IMR-90 (cell line): ENCODE measurements around the gene FAM174B. TPM values are rescaled to one million over a fixed set of nuclear protein-coding genes. Genes with fewer than 3 reads are reported as not detected.

Experiments used
- ATAC-seq: fragments of 200-7000 bp; cut with Tn5 transposase; 2 replicates; pipeline ENCODE4 v1.9.1; 2020; ENCODE audit warnings: low read depth, mild to moderate bottlenecking, moderate library complexity
- BruUV-seq: library from RNA; stranded (reverse); fragments of 400-500 nt; replicated peaks from 2 replicates; lab custom pipeline; 2021; lab: Mats Ljungman, UMichigan
- CTCF ChIA-PET: fragments of 300-600 bp; formaldehyde crosslinking; extraction: SDS; loops from one replicate; lab custom pipeline; 2021; ENCODE audit warnings: antibody characterized with exemption; lab: Yijun Ruan, JAX
- POLR2A ChIA-PET: fragments of 300-600 bp; sonication (Branson Sonifier 250); formaldehyde crosslinking; loops from one replicate; lab custom pipeline; 2022; ENCODE audit warnings: antibody characterized with exemption; ENCODE audit not compliant: unreplicated experiment; lab: Charles Lee
- DNase-seq: peaks from one replicate; pipeline ENCODE4 v3.0.0; 2013
- H2AFZ ChIP-seq: replicated peaks from 2 replicates; pipeline ENCODE3; 2013; ENCODE audit warnings: low read length, mild to moderate bottlenecking; ENCODE audit not compliant: poor library complexity
- H2AK5ac ChIP-seq: 2 replicates; pipeline ENCODE4 v1.6.1; 2013; ENCODE audit warnings: low read depth, low read length, inconsistent platforms
- H2AK9ac ChIP-seq: replicated peaks from 2 replicates; pipeline ENCODE3; 2013; ENCODE audit warnings: mild to moderate bottlenecking, low read depth, low read length, moderate library complexity; ENCODE audit not compliant: poor library complexity
- H2BK120ac ChIP-seq: 2 replicates; pipeline ENCODE4 v1.6.1; 2013; ENCODE audit warnings: low read depth, low read length, inconsistent platforms
- H2BK15ac ChIP-seq: 3 replicates; pipeline ENCODE4 v1.6.1; 2013; ENCODE audit warnings: low read depth, low read length, inconsistent platforms
- H2BK20ac ChIP-seq: 2 replicates; pipeline ENCODE4 v1.6.1; 2013; ENCODE audit warnings: low read depth, mild to moderate bottlenecking, inconsistent platforms, low read length, moderate library complexity
- H2BK5ac ChIP-seq: 2 replicates; pipeline ENCODE4 v1.6.1; 2013; ENCODE audit warnings: mild to moderate bottlenecking, low read depth, low read length, inconsistent platforms; ENCODE audit not compliant: poor library complexity, severe bottlenecking
- H3K14ac ChIP-seq: replicated peaks from 2 replicates; pipeline ENCODE4 v1.6.1; 2013; ENCODE audit warnings: low read depth, low read length, inconsistent platforms
- H3K18ac ChIP-seq: 2 replicates; pipeline ENCODE4 v1.6.1; 2013; ENCODE audit warnings: low read depth, low read length, control low read depth
- H3K23ac ChIP-seq: 2 replicates; pipeline ENCODE4 v1.6.1; 2013; ENCODE audit warnings: low read depth, low read length, inconsistent platforms
- H3K27ac ChIP-seq: 2 replicates; pipeline ENCODE4 v1.5.1; 2013; ENCODE audit warnings: mild to moderate bottlenecking, control low read depth, low read length; ENCODE audit not compliant: insufficient read depth
- H3K27me3 ChIP-seq: 2 replicates; pipeline ENCODE4 v1.6.1; 2013; ENCODE audit warnings: low read length; ENCODE audit not compliant: control insufficient read depth, insufficient read depth
- H3K36me3 ChIP-seq: 2 replicates; pipeline ENCODE4 v1.6.1; 2013; ENCODE audit warnings: low read length, mixed read lengths; ENCODE audit not compliant: control insufficient read depth, insufficient read depth
- H3K4ac ChIP-seq: 2 replicates; pipeline ENCODE4 v1.6.1; 2013; ENCODE audit warnings: low read depth, low read length, inconsistent platforms
- H3K4me1 ChIP-seq: 2 replicates; pipeline ENCODE4 v1.6.1; 2013; ENCODE audit warnings: low read length, mixed read lengths; ENCODE audit not compliant: control insufficient read depth, insufficient read depth
- H3K4me2 ChIP-seq: 2 replicates; pipeline ENCODE4 v1.6.1; 2013; ENCODE audit warnings: low read depth, mild to moderate bottlenecking, control low read depth, low read length, moderate library complexity
- H3K4me3 ChIP-seq: 2 replicates; pipeline ENCODE4 v1.5.1; 2013; ENCODE audit warnings: low read depth, mild to moderate bottlenecking, control low read depth, low read length, moderate library complexity; ENCODE audit not compliant: insufficient read depth
- H3K56ac ChIP-seq: 2 replicates; pipeline ENCODE4 v1.6.1; 2013; ENCODE audit warnings: low read length, inconsistent platforms; ENCODE audit not compliant: insufficient read depth; ENCODE audit errors: extremely low read depth
- H3K79me1 ChIP-seq, 2 experiments: 2 replicates each; pipeline ENCODE4 v1.6.1; 2013; ENCODE audit warnings: low read length in 2 of 2, inconsistent platforms in 1 of 2, low read depth in 1 of 2
- H3K9ac ChIP-seq: 2 replicates; pipeline ENCODE4 v1.6.1; 2013; ENCODE audit warnings: low read depth, low read length, control low read depth
- H3K9me1 ChIP-seq: 2 replicates; pipeline ENCODE4 v1.6.1; 2013; ENCODE audit warnings: low read length, inconsistent platforms; ENCODE audit not compliant: insufficient read depth
- H3K9me3 ChIP-seq: 2 replicates; pipeline ENCODE4 v1.6.1; 2013; ENCODE audit warnings: low read length; ENCODE audit not compliant: control insufficient read depth, insufficient read depth
- H4K20me1 ChIP-seq: 2 replicates; pipeline ENCODE4 v1.6.1; 2013; ENCODE audit warnings: low read length, inconsistent platforms; ENCODE audit not compliant: insufficient read depth
- H4K5ac ChIP-seq: 2 replicates; pipeline ENCODE4 v1.6.1; 2013; ENCODE audit warnings: mild to moderate bottlenecking, low read depth, low read length, control low read depth
- H4K8ac ChIP-seq, 2 experiments: 2 replicates each; pipeline ENCODE4 v1.6.1; 2013; ENCODE audit warnings: low read depth in 2 of 2, low read length in 2 of 2, control low read depth in 1 of 2, inconsistent platforms in 1 of 2
- H4K91ac ChIP-seq: 2 replicates; pipeline ENCODE4 v1.6.1; 2013; ENCODE audit warnings: low read depth, low read length, inconsistent platforms; ENCODE audit not compliant: insufficient read depth
- BHLHE40 ChIP-seq: fragments of 150-350 bp; IDR thresholded peaks from 2 replicates; pipeline ENCODE4 v1.6.1; 2016; ENCODE audit warnings: mild to moderate bottlenecking, low read depth, low read length
- CEBPB ChIP-seq: IDR thresholded peaks from 2 replicates; pipeline ENCODE4 v1.6.1; 2012; ENCODE audit warnings: low read depth, low read length, improper control_type of control experiment
- CHD1 ChIP-seq: IDR thresholded peaks from 2 replicates; pipeline ENCODE4 v1.6.1; 2012; ENCODE audit warnings: low read depth, low read length, improper control_type of control experiment
- CTCF ChIP-seq: conservative IDR thresholded peaks from 2 replicates; pipeline ENCODE4 v1.5.1; 2012; ENCODE audit warnings: mild to moderate bottlenecking, low read depth, low read length, improper control_type of control experiment
- ELK1 ChIP-seq: fragments of 150-350 bp; IDR thresholded peaks from 2 replicates; pipeline ENCODE4 v1.6.1; 2016; ENCODE audit warnings: low read depth, mild to moderate bottlenecking, low read length, moderate library complexity, borderline replicate concordance
- FOS ChIP-seq: fragments of 150-350 bp; IDR thresholded peaks from 2 replicates; pipeline ENCODE4 v1.6.1; 2016; ENCODE audit warnings: low read depth, low read length
- MAFK ChIP-seq: IDR thresholded peaks from 2 replicates; pipeline ENCODE4 v1.6.1; 2012; ENCODE audit warnings: low read depth, low read length, improper control_type of control experiment
- MAZ ChIP-seq: IDR thresholded peaks from 2 replicates; pipeline ENCODE4 v1.6.1; 2012; ENCODE audit warnings: low read depth, mild to moderate bottlenecking, low read length, improper control_type of control experiment, moderate library complexity, borderline replicate concordance
- MXI1 ChIP-seq: IDR thresholded peaks from 2 replicates; pipeline ENCODE4 v1.6.1; 2012; ENCODE audit warnings: low read depth, mild to moderate bottlenecking, low read length, moderate library complexity, borderline replicate concordance
- NFE2L2 ChIP-seq: fragments of 150-350 bp; IDR thresholded peaks from 2 replicates; pipeline ENCODE4 v1.6.1; 2016; ENCODE audit warnings: low read depth, mild to moderate bottlenecking, low read length
- POLR2A ChIP-seq: IDR thresholded peaks from 2 replicates; pipeline ENCODE4 v1.6.1; 2012; ENCODE audit warnings: mild to moderate bottlenecking, low read depth, low read length
- RAD21 ChIP-seq: IDR thresholded peaks from 2 replicates; pipeline ENCODE4 v1.6.1; 2012; ENCODE audit warnings: low read length, improper control_type of control experiment
- RCOR1 ChIP-seq: IDR thresholded peaks from 2 replicates; pipeline ENCODE4 v1.6.1; 2012; ENCODE audit warnings: mild to moderate bottlenecking, low read length, improper control_type of control experiment; ENCODE audit not compliant: insufficient replicate concordance
- RFX5 ChIP-seq: IDR thresholded peaks from 2 replicates; pipeline ENCODE4 v1.8.0; 2012; ENCODE audit warnings: low read depth, mild to moderate bottlenecking, low read length, moderate library complexity
- USF2 ChIP-seq: fragments of 150-350 bp; IDR thresholded peaks from 2 replicates; pipeline ENCODE4 v1.6.1; 2017; ENCODE audit warnings: mild to moderate bottlenecking, antibody characterized with exemption, low read length, low read depth
- WGBS, 2 experiments: methylation state at CpG; one replicate each; pipeline versions ENCODE4 v1.1.5 to v1.1.7; 2013; ENCODE audit warnings: missing lambda C conversion rate in 2 of 2; ENCODE audit not compliant: insufficient read length in 1 of 2; ENCODE audit errors: extremely low coverage in 2 of 2; 5-methylcytosine and 5-hydroxymethylcytosine counted together
- dilution Hi-C: fragments of 300-500 bp; cut with HindIII; formaldehyde crosslinking; loops from one replicate; pipeline ENCODE4 v1.14.3; 2018; ENCODE audit warnings: low sequenced_read_pairs; ENCODE audit not compliant: unreplicated experiment
- in situ Hi-C: fragments of 300-500 bp; cut with MboI; formaldehyde crosslinking; loops from 3 replicates; pipeline ENCODE4 v1.14.3; 2019; ENCODE audit warnings: low sequenced_read_pairs, inconsistent platforms, mixed read lengths
- intact Hi-C: fragments of 100-400 bp; cut with micrococcal nuclease; formaldehyde crosslinking; loops from 2 replicates; pipeline ENCODE4 v1.10.0; 2022
- polyA plus RNA-seq, 3 experiments: library from polyadenylated mRNA; depleted of rRNA; stranded (reverse); fragments of >200 nt; gene quantifications; 2 replicates each; pipeline ENCODE4 v1.2.3, GENCODE V29; 2012; ENCODE audit warnings: low replicate concordance in 1 of 3
- total RNA-seq: library from RNA; depleted of rRNA; stranded (reverse); fragments of >200 nt; gene quantifications from 2 replicates; pipeline ENCODE4 v1.2.3, GENCODE V29; 2012

FAM174B gene
- total and polyA plus RNA-seq, 2 of the 4 experiments (the other 2 are of a cell fraction) = 0.18 to 0.56 TPM

GRCh38 chr15:92652576-92652966 is 3.0 kb downstream of the FAM174B start:
- H4K5ac ChIP-seq = no peak overlapping the region
- H4K20me1 ChIP-seq = no peaks in the 10 kb centered on the region
- no peak overlapping the region for H3K23ac ChIP-seq
- no peaks in the 10 kb centered on the region for H3K9me1 ChIP-seq
- no peaks in the 10 kb centered on the region for H3K36me3 ChIP-seq
- intact Hi-C loops = no loop called here
- H3K4me1 ChIP-seq = no peaks in the 10 kb centered on the region
- dilution Hi-C loops = no loop called here
- POLR2A ChIA-PET = no interaction called here
- H2BK15ac ChIP-seq = no peak overlapping the region
- 92% methylated on average over 6 of the region's 9 CpGs; no CpG with 5 or more reads in 1 of the 2 experiments for WGBS, 2 experiments
- no peak overlapping the region for H3K4ac ChIP-seq
- H3K14ac ChIP-seq = no peak overlapping the region
- no peaks in the 10 kb centered on the region for H3K9me3 ChIP-seq
- no peak overlapping the region for H3K4me3 ChIP-seq
- H4K8ac ChIP-seq = no peak overlapping the region
- H3K27me3 ChIP-seq = peaks cover 26% of the 10 kb centered on the region
- H3K79me1 ChIP-seq = no peaks in the 10 kb centered on the region
- ATAC-seq (no peak), DNase-seq (no peak)
- no peak overlapping the region for H4K91ac ChIP-seq
- no peak overlapping the region for H3K18ac ChIP-seq
- no peak for TF ChIP-seq ELK1
- TF ChIP-seq FOS = no peak
- TF ChIP-seq BHLHE40 = no peak
- no peak for TF ChIP-seq MAZ
- no peak for TF ChIP-seq CEBPB
- no peak for TF ChIP-seq RFX5
- no peak for TF ChIP-seq CTCF
- TF ChIP-seq MAFK = no peak
- no peak for TF ChIP-seq USF2
- no peak for TF ChIP-seq RAD21
- TF ChIP-seq CHD1 = no peak
- TF ChIP-seq MXI1 = no peak
- no peak for TF ChIP-seq POLR2A
- TF ChIP-seq RCOR1 = no peak
- TF ChIP-seq NFE2L2 = no peak
- no peak overlapping the region for H2BK5ac ChIP-seq
- no peak overlapping the region for H2AK5ac ChIP-seq
- no peak overlapping the region for H3K4me2 ChIP-seq
- no peak overlapping the region for H3K9ac ChIP-seq
- CTCF ChIA-PET = no interaction called here
- in situ Hi-C loops = no loop called here
- H3K56ac ChIP-seq = no peak overlapping the region
- no TSS peak for BruUV-seq
- H2AFZ ChIP-seq = no peak overlapping the region
- no peak overlapping the region for H2BK20ac ChIP-seq
- H2AK9ac ChIP-seq = no peak overlapping the region
- H2BK120ac ChIP-seq = no peak overlapping the region
- H3K27ac ChIP-seq = no peak overlapping the region
